AG10803 (cell line): ENCODE data around the gene DLG4.

Experiments
- DNase-seq: peaks from one replicate; pipeline ENCODE4 v3.0.0; 2010; ENCODE audit warnings: low read depth
- H3K4me3 ChIP-seq: 2 replicates; pipeline ENCODE4 v1.5.1; 2011; ENCODE audit warnings: mild to moderate bottlenecking, low read length, control low read depth
- CTCF ChIP-seq: conservative IDR thresholded peaks from 2 replicates; pipeline ENCODE4 v1.5.1; 2011; ENCODE audit warnings: mild to moderate bottlenecking, low read length, control low read depth, inconsistent platforms

Gene DLG4

DNA sequence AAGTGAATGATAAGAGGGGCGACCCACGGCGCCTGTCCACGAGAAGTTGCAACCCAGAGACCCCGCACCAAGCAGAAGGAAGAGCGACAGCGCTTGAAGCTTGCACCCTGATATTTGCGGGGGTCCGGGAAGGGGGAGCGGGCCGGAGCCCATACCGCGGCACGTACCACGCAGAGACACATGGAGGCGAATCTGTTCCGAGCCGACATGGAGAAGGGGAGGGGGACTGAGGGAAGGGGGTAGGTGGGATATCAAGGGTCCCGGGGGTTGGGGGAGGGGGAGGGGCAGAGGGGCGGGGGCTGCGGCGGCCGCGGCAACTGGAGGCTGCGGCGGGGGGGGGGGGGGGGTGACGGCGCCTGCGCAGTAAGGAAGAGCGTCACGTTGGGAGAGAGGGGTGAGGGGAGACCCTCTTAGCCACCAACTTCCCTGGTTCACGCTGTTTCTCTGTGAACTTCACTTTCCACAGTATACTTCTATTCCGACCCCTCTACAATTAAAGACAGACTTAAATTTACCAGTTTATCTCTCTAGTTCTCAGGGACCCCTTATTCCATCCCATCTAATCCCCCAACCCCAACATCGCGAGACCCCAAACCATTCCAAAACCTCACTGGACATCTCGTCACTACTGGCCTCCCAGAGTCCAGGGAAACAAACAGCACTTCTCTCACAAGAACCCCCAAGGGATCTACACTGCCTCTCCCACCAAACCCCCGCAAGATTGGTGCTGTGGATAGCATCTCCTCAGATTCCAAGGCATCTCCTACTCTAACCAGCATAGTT, 8.0 kb downstream of the DLG4 start:
- no peak overlapping the region for H3K4me3 ChIP-seq
- TF ChIP-seq CTCF, result no peak
- no peak for DNase-seq

- no peak for DNase-seq
- TF ChIP-seq CTCF, result no peak
- no peak overlapping the region for H3K4me3 ChIP-seq
Measured at GRCh38 chr17:7208754-7209460, 10.7 kb downstream of the DLG4 start.

DNA sequence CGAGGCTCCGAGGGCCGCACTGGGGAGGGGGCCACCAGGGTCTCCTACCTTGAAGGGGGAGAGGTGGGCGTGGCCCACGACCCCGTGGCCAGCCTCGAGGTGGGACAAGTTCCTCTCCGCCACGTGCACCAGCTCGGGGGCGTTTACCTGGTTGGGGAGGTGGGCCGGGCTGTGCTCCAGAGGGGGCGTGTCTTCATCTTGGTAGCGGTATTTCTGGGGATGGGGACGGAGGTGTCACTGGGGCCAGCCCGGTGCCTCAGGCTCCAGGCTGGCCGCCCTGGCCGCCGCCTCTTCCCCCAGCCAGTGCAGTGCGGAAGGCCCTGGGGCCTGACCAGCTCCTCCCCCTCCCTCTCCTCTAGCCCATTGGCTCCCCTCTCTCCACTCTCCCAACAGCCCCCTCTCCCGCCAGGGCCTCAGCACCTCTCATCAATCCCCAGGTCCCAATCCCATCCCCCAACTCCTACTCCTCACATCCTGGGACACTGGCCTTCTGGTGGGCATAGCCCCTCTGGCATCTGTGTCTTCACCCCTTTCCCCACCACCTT, 11.5 kb downstream of the DLG4 start:
- no peak overlapping the region for H3K4me3 ChIP-seq
- no peak for DNase-seq
- TF ChIP-seq CTCF, result no peak

DNA sequence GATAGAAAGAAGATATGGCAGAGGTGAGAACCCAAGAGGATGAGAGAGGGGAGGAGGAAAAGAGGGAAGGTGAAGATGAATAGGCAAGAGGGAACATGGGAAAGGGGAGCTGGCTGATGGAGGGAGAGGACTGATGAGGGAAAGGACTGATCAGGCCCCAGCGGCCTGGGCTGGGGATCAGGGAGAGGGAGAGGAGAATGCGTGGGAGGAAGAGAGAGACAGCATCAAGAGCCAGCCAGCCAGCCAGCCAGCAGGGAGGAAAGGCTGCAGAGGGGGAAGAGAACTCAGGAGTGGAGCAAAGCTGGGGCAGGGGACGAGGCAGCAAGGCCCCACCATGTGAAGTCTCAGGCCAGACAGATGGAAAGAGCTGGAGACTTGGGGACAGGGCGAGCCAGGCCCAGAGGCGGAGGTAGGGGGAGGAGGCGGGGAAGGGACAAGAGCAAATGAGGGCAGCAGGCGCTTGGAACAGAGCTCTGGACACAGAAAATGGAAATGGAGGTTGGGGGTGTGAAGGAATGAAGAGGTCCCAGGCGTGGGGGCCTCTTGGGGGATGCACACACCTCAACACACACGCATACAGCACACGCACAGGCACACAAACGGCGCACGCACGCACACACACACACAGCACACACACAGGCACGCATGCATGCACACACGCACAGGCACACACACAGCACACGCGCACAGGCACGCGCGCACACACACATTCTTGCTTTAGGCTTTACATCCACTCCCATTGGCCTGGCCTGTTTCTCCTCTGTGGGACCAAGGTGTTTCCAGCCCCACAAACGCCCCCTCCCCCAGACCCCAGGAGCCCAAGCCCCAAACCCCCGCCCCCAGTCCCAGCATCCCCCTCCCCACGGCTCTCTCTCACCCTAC, 12.3 kb downstream of the DLG4 start:
- DNase-seq, result no peak
- H3K4me3 ChIP-seq, result no peak overlapping the region
- TF ChIP-seq CTCF, result no peak

- peak overlapping the region; percentile 70 for H3K4me3 ChIP-seq
- TF ChIP-seq CTCF, result no peak
- no peak for DNase-seq
Measured at GRCh38 chr17:7205561-7205960, 14.1 kb downstream of the DLG4 start.

GRCh38 chr17:7204828-7205461, 14.7 kb downstream of the DLG4 start:
- H3K4me3 ChIP-seq, result peak overlapping the region; percentile 70
- TF ChIP-seq CTCF, result no peak
- DNase-seq, result peak; percentile 56
